HG03378 (cell line): Measurements from ENCODE around the gene CDK5.

ENCODE experiments used
- ATAC-seq: cut with Tn5 transposase; IDR thresholded peaks from one replicate; pipeline ENCODE4 v1.9.1; 2021; ENCODE audit warnings: mild to moderate bottlenecking, moderate library complexity; ENCODE audit not compliant: unreplicated experiment

Gene CDK5

GRCh38 chr7:151074817-151075661 is 17.3 kb upstream of the CDK5 start:
- ATAC-seq = no peak

- no peak for ATAC-seq
Observed at GRCh38 chr7:151073990-151074389, 16.3 kb upstream of the CDK5 start.

DNA sequence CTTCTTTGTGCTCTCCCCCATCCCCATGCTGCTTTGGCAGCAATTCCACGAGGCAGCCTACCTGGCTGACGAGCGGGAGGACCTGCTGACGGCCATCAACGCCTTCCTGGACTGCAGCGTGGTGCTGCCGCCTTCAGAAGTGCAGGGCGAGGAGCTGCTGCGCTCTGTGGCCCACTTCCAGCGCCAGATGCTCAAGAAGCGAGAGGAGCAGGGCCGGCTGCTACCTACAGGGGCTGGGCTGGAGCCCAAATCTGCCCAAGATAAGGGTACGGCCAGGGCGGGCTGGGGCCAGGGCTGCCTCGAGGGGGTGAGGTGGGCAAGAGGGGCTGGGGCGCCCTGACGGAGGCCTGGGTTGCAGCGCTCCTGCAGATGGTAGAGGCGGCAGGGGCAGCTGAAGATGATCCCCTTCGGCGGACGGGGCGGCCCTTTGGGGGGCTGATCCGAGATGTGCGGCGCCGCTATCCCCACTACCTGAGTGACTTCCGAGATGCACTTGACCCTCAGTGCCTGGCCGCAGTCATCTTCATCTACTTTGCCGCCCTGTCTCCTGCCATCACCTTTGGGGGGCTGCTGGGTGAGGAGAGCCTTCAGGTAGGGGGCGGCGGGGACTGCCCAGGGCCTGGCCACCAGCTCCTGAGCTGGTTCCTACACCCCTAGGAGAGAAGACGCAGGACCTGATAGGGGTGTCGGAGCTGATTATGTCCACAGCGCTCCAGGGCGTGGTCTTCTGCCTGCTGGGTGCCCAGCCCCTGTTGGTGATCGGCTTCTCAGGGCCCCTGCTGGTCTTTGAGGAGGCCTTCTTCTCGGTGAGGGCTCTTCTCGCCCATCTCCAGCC is 13.6 kb upstream of the CDK5 start:
- ATAC-seq = no peak

GRCh38 chr7:151070574-151070960 is 12.9 kb upstream of the CDK5 start:
- ATAC-seq = no peak

DNA sequence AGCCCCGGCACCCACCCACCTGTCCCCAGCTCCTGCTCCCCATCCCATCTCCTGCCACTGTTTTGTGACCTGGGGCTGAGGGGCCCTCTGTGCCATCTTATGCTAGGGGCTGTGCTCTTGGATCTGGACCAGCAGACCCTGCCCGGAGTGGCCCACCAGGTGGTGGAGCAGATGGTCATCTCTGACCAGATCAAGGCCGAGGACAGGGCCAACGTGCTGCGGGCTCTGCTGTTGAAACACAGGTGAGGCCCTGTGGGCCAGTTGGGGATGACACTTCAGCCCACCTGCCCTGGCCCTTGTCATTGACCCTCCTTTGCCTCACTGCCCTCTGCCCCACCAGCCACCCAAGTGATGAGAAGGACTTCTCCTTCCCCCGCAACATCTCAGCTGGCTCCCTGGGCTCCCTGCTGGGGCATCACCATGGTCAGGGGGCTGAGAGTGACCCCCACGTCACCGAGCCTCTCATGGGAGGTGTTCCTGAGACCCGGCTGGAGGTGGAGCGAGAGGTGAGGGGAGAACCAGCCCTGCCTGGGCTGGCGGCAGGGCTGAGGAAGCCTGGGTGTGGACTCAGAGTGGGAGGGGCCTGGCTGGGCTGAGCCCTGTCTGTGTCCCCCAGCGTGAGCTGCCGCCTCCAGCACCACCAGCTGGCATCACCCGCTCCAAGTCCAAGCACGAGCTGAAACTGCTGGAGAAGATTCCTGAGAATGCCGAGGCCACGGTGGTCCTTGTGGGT is 12.3 kb upstream of the CDK5 start:
- no peak for ATAC-seq

DNA sequence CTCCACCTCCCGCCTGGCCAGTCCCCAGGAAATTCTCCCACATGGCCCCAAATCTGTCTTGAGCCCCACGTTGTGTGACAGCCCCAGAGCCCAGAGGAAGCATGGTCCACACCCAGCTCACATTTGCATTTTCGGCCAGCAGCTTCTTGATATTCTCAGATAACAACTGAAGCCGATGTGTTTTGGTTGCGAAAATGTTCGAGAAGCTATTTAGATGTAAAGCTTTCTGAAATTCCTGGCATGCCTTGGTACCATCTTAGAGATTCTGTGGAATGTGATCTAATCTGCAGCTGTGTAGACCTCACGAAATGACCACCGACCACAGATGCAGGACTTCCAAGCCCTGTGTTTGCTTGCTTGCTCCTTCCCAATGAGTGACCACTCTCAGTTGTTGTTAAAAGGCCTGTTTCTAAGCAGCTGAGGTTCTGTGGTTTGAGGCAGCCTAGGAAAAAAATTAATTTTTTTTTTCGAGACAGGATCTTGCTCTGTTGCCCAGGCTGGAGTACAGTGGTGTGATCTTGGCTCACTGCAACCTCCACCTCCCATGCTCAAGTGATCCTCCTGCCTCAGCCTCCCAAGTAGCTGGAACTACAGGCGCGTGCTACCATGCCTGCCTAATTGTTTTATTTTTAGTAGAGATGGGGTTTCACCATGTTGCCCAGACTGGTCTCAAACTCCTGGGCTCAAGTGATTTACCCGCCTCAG is 10.5 kb upstream of the CDK5 start:
- ATAC-seq = no peak

GRCh38 chr7:151066273-151066974 is 8.7 kb upstream of the CDK5 start:
- no peak for ATAC-seq

GRCh38 chr7:151065516-151065915 is 7.8 kb upstream of the CDK5 start:
- ATAC-seq = no peak

- ATAC-seq = no peak
Observed at GRCh38 chr7:151064993-151065392, 7.3 kb upstream of the CDK5 start.

DNA sequence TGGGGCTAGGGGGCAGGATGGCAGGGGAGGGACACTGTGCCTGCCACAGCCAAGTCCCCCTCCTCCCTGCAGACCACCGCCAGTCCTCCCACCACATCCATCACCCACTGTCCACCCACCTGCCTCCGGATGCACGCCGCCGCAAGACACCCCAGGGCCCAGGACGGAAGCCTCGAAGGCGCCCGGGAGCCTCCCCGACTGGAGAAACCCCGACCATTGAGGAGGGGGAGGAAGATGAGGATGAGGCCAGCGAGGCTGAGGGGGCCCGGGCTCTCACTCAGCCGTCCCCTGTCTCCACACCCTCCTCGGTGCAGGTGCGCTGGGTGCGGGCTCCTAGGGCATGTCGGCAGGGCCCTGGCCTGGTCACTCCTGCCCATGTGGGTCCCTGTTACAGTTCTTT is 6.8 kb upstream of the CDK5 start:
- no peak for ATAC-seq

- no peak for ATAC-seq
Observed at GRCh38 chr7:151063212-151063561, 5.5 kb upstream of the CDK5 start.

- no peak for ATAC-seq
Observed at GRCh38 chr7:151062399-151063211, 4.9 kb upstream of the CDK5 start.

- no peak for ATAC-seq
Observed at GRCh38 chr7:151062111-151062398, 4.4 kb upstream of the CDK5 start.

GRCh38 chr7:151061213-151062110 is 3.8 kb upstream of the CDK5 start:
- no peak for ATAC-seq

- ATAC-seq = no peak
Observed at GRCh38 chr7:151060416-151061212, 2.9 kb upstream of the CDK5 start.

DNA sequence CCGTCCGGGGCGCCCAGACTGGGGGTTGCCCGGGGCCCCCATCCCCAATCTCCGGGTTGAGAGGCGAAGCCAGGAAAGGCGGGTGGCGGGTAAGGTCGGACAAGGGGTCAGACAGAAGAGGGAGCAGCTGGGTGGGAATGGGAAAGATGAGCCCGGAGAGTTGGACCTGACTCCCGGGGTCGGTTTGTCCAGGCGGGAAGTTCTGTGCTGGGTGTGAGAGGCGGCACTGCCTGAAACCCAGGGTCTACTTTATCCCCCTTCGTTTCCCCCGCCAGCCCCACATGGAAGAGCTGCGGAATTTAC is 2.4 kb upstream of the CDK5 start:
- ATAC-seq = no peak

- no peak for ATAC-seq
Observed at GRCh38 chr7:151059367-151060112, 1.8 kb upstream of the CDK5 start, which contains the start of gene SLC4A2. TSS of gene SLC4A2 (plus strand) at chr7:151059589. CDS start at chr7:151061988, 2,399 bp downstream.
